Upper lobe of right lung (tissue), 1 donor: Measurements from ENCODE around the gene CNTNAP1. TPM values are rescaled to one million over a fixed set of nuclear protein-coding genes. Genes with fewer than 3 reads are reported as not detected.

Experiments
- ATAC-seq: fragments of 200-7000 bp; cut with Tn5 transposase; one replicate; pipeline ENCODE4 v1.9.1; 2020; ENCODE audit warnings: mild to moderate bottlenecking, moderate library complexity
- DNase-seq: peaks from one replicate; pipeline ENCODE4 v3.0.0-alpha.2; 2020
- H3K27ac ChIP-seq: fragments of 200-600 bp; one replicate; pipeline ENCODE4 v1.8.0; 2022
- H3K27me3 ChIP-seq: fragments of 200-600 bp; one replicate; pipeline ENCODE4 v1.8.0; 2022; ENCODE audit warnings: mild to moderate bottlenecking
- H3K36me3 ChIP-seq: fragments of 200-600 bp; one replicate; pipeline ENCODE4 v1.8.0; 2022
- H3K4me1 ChIP-seq: fragments of 200-600 bp; one replicate; pipeline ENCODE4 v1.8.0; 2022
- H3K4me3 ChIP-seq: fragments of 200-600 bp; one replicate; pipeline ENCODE4 v1.8.0; 2022; ENCODE audit warnings: mild to moderate bottlenecking
- H3K9me3 ChIP-seq: fragments of 200-600 bp; one replicate; pipeline ENCODE4 v1.8.0; 2022
- intact Hi-C: fragments of 100-400 bp; cut with DNase I; formaldehyde crosslinking; loops from one replicate; pipeline ENCODE4 v1.11.0; 2022
- total RNA-seq: library from RNA; stranded (reverse); fragmentation: NEBNext Ultra II Directional; extraction: Animal tissue kit (Norgen Biotek cat#: 25700); gene quantifications from one replicate; pipeline ENCODE4 v1.2.1, GENCODE V29; 2021
- TF ChIP-seq, protein P1 (sequence below): fragments of 200-600 bp; IDR thresholded peaks from one replicate; pipeline ENCODE4 v1.8.0; 2022; ENCODE audit warnings: antibody characterized with exemption
- donor health status: DM: no; HTN: yes; CAD: no; lungs with severe emphysema.

Gene CNTNAP1
- total RNA-seq, 1 donor from 2014 or later = 6.5 TPM

DNA sequence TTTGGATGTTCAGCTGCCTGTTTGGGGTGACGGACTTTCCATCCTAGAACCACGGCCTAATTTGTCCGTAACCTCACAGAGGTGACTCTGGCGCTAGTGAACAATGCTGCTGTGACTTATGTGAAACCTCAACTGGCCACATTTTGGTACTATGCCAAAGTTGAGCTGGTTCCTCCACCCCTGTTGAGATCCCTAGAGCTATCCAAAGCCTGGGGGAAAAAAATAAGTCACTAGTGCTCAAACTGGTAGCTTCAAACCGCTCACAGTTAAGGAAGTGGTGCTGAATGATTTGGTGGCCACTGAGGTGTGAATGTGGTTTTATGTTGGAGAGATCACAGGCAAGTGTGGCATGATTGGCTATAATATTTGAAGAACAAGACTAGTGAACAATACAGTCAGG, 34.6 kb upstream of the CNTNAP1 start:
- TF ChIP-seq, protein P1, sequence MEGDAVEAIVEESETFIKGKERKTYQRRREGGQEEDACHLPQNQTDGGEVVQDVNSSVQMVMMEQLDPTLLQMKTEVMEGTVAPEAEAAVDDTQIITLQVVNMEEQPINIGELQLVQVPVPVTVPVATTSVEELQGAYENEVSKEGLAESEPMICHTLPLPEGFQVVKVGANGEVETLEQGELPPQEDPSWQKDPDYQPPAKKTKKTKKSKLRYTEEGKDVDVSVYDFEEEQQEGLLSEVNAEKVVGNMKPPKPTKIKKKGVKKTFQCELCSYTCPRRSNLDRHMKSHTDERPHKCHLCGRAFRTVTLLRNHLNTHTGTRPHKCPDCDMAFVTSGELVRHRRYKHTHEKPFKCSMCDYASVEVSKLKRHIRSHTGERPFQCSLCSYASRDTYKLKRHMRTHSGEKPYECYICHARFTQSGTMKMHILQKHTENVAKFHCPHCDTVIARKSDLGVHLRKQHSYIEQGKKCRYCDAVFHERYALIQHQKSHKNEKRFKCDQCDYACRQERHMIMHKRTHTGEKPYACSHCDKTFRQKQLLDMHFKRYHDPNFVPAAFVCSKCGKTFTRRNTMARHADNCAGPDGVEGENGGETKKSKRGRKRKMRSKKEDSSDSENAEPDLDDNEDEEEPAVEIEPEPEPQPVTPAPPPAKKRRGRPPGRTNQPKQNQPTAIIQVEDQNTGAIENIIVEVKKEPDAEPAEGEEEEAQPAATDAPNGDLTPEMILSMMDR = no peak
- intact Hi-C loops = no loop called here

DNA sequence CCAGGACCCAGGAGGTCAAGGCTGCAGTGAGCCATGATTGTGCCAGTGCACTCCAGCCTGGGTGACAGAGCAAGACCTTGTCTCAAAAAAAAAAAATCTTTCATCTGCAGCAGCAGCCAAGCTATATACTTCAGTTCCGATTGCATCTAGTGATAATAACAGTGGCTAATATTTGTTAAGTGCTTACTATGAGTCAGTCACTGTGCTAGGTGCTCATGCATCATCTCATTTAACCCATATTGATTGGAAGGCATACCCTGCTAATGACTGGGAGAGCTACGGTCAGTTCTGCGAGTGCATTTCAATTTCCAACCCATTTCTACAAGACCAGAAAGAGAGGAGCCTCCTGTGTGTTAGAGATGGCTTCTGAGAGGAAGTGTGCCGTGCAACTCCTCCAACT, 30.9 kb upstream of the CNTNAP1 start:
- TF ChIP-seq, protein P1 = no peak
- Histone ChIP-seq H3K4me3 (no peak overlapping the region), H3K9me3 (no peaks in the 10 kb centered on the region), H3K27me3 (no peaks in the 10 kb centered on the region), H3K27ac (no peak overlapping the region), H3K36me3 (no peaks in the 10 kb centered on the region), H3K4me1 (peaks cover 10% of the 10 kb centered on the region)
- no peak for DNase-seq
- intact Hi-C loops = no loop called here
- ATAC-seq = no peak

More for the DNA sequence above, 34.6 kb upstream of the CNTNAP1 start:
- Histone ChIP-seq H3K9me3 (no peaks in the 10 kb centered on the region), H3K4me1 (no peaks in the 10 kb centered on the region), H3K27ac (no peak overlapping the region), H3K4me3 (no peak overlapping the region), H3K27me3 (no peaks in the 10 kb centered on the region), H3K36me3 (no peaks in the 10 kb centered on the region)
- ATAC-seq (no peak), DNase-seq (no peak)

DNA sequence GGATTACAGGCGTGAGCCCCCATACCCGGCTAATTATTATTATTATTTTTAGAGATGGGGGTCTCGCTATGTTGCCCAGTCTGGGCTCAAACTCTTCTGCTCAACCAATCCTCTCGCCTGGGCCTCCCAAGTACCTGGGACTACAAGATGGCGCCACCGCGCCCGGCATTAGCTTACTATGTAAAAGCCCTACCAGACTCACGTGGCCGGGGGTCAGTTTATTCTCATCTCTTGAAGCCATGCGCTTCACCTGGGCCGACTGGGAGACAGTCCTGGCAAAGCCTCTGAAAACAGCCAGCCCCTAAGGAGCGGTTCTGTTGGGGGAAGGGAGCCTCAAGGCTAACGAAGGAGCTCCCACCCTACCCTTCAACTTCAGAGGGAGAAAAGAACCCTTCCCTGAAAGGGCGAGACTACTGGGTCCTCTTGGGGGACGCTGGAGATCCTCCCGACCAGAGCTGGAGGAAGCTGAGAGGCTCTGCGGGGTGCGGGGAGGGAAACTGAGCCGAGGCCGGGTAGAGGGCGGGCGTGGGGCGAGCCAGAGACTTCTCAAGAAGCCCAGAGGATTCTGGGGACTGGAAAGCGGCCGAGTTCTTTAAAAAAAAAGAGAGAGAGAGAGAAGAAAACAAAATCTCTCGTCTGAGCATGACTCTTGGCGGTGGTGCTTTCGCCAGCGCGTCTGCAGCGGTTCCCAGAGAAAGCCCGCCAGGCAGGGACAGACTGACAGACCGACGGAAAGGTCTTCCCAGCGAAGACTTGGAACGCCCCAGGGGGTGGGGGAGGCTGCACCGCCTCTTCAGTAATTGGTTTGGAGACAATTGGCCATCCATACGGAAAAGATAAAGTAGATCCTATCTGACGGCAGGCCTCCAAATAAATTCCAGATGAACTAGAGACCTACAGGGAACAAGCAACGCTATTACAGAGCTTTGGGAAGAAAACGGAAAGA, 28.9 kb upstream of the CNTNAP1 start:
- H3K4me3 ChIP-seq = peak overlapping the region; percentile 36
- H3K27me3 ChIP-seq = no peaks in the 10 kb centered on the region
- intact Hi-C loops = no loop called here
- TF ChIP-seq, protein P1 = no peak
- no peaks in the 10 kb centered on the region for H3K36me3 ChIP-seq
- DNase-seq (no peak), ATAC-seq (peak; percentile 58)
- H3K27ac ChIP-seq = peak overlapping the region; percentile 76
- peaks cover 10% of the 10 kb centered on the region for H3K4me1 ChIP-seq
- no peaks in the 10 kb centered on the region for H3K9me3 ChIP-seq

DNA sequence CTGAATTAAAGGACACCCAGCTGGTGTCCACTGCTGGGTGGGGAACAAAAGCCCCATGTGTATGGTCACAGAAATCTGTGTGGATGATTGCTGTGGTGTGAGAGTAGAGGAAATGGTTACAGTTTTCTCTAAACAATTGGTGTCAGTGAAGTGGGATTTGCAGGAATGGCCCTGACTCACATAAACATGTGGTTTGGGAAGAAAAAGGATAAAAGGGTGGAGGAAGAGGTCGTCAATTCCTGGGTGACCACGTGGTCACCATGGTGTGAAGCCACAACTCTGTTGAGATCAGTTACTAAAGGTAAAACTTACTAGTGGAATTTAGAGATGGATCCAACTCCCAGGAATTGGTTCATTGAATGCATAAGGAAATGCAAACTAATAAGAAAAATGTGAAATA, 26.8 kb upstream of the CNTNAP1 start:
- Histone ChIP-seq H3K27me3 (no peaks in the 10 kb centered on the region), H3K36me3 (no peaks in the 10 kb centered on the region), H3K4me3 (no peak overlapping the region), H3K9me3 (no peaks in the 10 kb centered on the region), H3K27ac (no peak overlapping the region), H3K4me1 (peaks cover 19% of the 10 kb centered on the region)
- TF ChIP-seq, protein P1 = no peak
- no peak for DNase-seq
- intact Hi-C loops = no loop called here
- ATAC-seq = no peak

DNA sequence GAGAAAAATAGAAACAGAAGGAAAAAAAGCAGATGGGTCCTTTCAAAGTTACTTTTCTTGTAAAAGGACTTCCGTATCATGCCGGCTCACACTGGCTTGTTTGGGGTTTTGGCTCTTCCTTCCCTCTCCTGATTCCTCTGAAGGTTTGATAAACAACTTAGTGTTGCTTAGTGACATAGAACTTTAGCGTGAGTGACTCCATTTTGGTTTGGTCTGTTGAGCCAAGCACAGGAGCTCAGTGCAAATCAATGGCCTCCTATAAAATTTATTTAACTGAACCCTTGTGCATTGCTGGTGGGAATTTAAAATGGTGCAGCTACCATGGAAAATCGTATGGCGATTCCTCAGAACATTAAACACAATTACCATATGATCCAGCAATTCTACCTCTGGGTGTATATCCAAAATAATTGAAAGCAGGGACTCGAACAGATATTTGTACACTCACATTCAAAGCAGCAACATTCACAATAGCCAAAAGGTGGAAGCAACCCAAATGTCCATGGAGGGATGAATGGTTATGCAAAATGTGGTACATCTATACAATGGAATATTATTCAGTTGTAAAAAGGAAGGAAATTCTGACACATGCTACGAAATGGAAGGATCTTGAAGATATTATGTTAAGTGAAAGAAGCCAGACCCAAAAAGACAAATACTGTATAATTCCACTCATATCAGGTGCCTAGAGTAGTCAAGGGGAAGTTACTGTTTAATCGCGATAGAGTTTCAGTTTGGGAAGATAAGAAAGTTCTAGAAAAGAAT, 24.3 kb upstream of the CNTNAP1 start:
- Histone ChIP-seq H3K36me3 (peaks cover 8% of the 10 kb centered on the region), H3K4me1 (peaks cover 20% of the 10 kb centered on the region), H3K27me3 (no peaks in the 10 kb centered on the region), H3K4me3 (no peak overlapping the region), H3K27ac (no peak overlapping the region), H3K9me3 (no peaks in the 10 kb centered on the region)
- ATAC-seq (no peak), DNase-seq (no peak)
- intact Hi-C loops = no loop called here
- TF ChIP-seq, protein P1 = no peak
